Measurements from ENCODE around the gene NCAM1.

- no peak for TF ChIP-seq CEBPB (IDR thresholded peaks at IDR 0.05)
- TF ChIP-seq RAD21 (IDR thresholded peaks at IDR 0.05; ENCODE audit: low read depth), result no peak
- no peak for TF ChIP-seq EP300 (IDR thresholded peaks at IDR 0.05; ENCODE audit: borderline replicate concordance)
- TF ChIP-seq, protein P1, sequence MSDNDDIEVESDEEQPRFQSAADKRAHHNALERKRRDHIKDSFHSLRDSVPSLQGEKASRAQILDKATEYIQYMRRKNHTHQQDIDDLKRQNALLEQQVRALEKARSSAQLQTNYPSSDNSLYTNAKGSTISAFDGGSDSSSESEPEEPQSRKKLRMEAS (IDR thresholded peaks at IDR 0.05), result no peak
- TF ChIP-seq NFIC (IDR thresholded peaks at IDR 0.05), result no peak
- no peak for TF ChIP-seq TCF12 (IDR thresholded peaks at IDR 0.05; ENCODE audit: low read depth)
- TF ChIP-seq FOXM1 (IDR thresholded peaks at IDR 0.05; ENCODE audit: borderline replicate concordance, low read depth), result no peak
- no peak for TF ChIP-seq CREB1 (IDR thresholded peaks at IDR 0.05; ENCODE audit: low read depth)
These were observed 61.0 kb downstream of the NCAM1 start for GRCh38 chr11:113022262-113022661.

All from Ishikawa (cell line).